HEK293 (cell line): ENCODE measurements around the gene IRF7.

Experiments
- CTCF ChIA-PET: fragments of 350-600 bp; formaldehyde crosslinking; extraction: SDS; loops from one replicate; lab custom pipeline; 2021; ENCODE audit warnings: antibody characterized with exemption; lab: Yijun Ruan, JAX
- POLR2A ChIA-PET: fragments of 300-600 bp; formaldehyde crosslinking; extraction: SDS; loops from one replicate; lab custom pipeline; 2020; ENCODE audit warnings: antibody characterized with exemption, inconsistent platforms; lab: Yijun Ruan, JAX
- H3K27ac ChIP-seq: fragments of 200-500 bp; sonication (Bioruptor generic); 2 replicates; pipeline ENCODE4 v1.5.1; 2014; ENCODE audit warnings: low read depth, low read length, control low read depth, inconsistent platforms; ENCODE audit errors: extremely low read depth
- H3K36me3 ChIP-seq, 2 experiments: fragments of 200-500 bp in 1 of 2; sonication (Bioruptor generic) in 1 of 2; 1 replicate in 1 of 2; 2 replicates in 1 of 2; pipeline ENCODE4 v1.5.1; 2014 to 2017; ENCODE audit warnings: inconsistent platforms in 2 of 2, low read length in 2 of 2; ENCODE audit not compliant: control insufficient read depth in 2 of 2, insufficient read depth in 1 of 2
- H3K4me1 ChIP-seq: fragments of 200-500 bp; sonication (Bioruptor generic); 2 replicates; pipeline ENCODE4 v1.5.1; 2014; ENCODE audit warnings: mild to moderate bottlenecking, low read length, inconsistent platforms; ENCODE audit not compliant: control insufficient read depth, insufficient read depth
- H3K4me3 ChIP-seq: 2 replicates; pipeline ENCODE4 v1.5.1; 2011; ENCODE audit warnings: low read depth, mild to moderate bottlenecking, control low read depth, low read length, moderate library complexity
- H3K9me3 ChIP-seq: fragments of 200-500 bp; sonication (Bioruptor generic); 2 replicates; pipeline ENCODE4 v1.5.1; 2014; ENCODE audit warnings: low read depth, low read length, inconsistent platforms; ENCODE audit not compliant: control insufficient read depth, insufficient read depth
- HOXA7 ChIP-seq: sonication (generic); formaldehyde crosslinking; IDR thresholded peaks from 2 replicates; pipeline ENCODE4 v1.8.1; 2022; ENCODE audit warnings: missing genetic modification reagents, borderline replicate concordance
- MEIS1 ChIP-seq: sonication (generic); formaldehyde crosslinking; IDR thresholded peaks from 2 replicates; pipeline ENCODE4 v1.8.1; 2022; ENCODE audit warnings: missing genetic modification reagents, mild to moderate bottlenecking, borderline replicate concordance
- SCRT1 ChIP-seq: fragments of 450-650 bp; formaldehyde crosslinking; IDR thresholded peaks from 2 replicates; pipeline ENCODE4 v1.5.1; 2016; ENCODE audit warnings: missing biosample characterization, missing genetic modification characterization, borderline replicate concordance
- SCRT2 ChIP-seq: fragments of 450-650 bp; formaldehyde crosslinking; IDR thresholded peaks from 2 replicates; pipeline ENCODE4 v1.5.1; 2016; ENCODE audit warnings: missing biosample characterization, missing genetic modification characterization
- TCF7L2 ChIP-seq: IDR thresholded peaks from 2 replicates; pipeline ENCODE4 v1.6.1; 2011; ENCODE audit warnings: low read depth, mild to moderate bottlenecking, inconsistent platforms, low read length, moderate library complexity, borderline replicate concordance
- YY1 ChIP-seq: fragments of 450-650 bp; formaldehyde crosslinking; IDR thresholded peaks from 2 replicates; pipeline ENCODE4 v1.5.1; 2018; ENCODE audit warnings: missing biosample characterization, missing genetic modification characterization
- ZNF157 ChIP-seq: fragments of 450-650 bp; formaldehyde crosslinking; IDR thresholded peaks from 2 replicates; pipeline ENCODE4 v1.5.1; 2016; ENCODE audit warnings: missing biosample characterization, missing genetic modification characterization
- ZNF169 ChIP-seq: fragments of 450-650 bp; formaldehyde crosslinking; IDR thresholded peaks from 2 replicates; pipeline ENCODE4 v1.5.1; 2016; ENCODE audit warnings: missing biosample characterization, missing genetic modification characterization
- ZNF214 ChIP-seq: fragments of 450-650 bp; formaldehyde crosslinking; IDR thresholded peaks from 2 replicates; pipeline ENCODE4 v1.5.1; 2017; ENCODE audit warnings: missing biosample characterization, mild to moderate bottlenecking, missing genetic modification characterization, borderline replicate concordance
- ZNF292 ChIP-seq: fragments of 450-650 bp; formaldehyde crosslinking; IDR thresholded peaks from 2 replicates; pipeline ENCODE4 v1.5.1; 2016; ENCODE audit warnings: low read depth, missing biosample characterization, missing genetic modification characterization, borderline replicate concordance
- ZNF302 ChIP-seq: fragments of 450-650 bp; formaldehyde crosslinking; IDR thresholded peaks from 2 replicates; pipeline ENCODE4 v1.5.1; 2016; ENCODE audit warnings: missing biosample characterization, missing genetic modification characterization, low read depth
- ZNF311 ChIP-seq: fragments of 450-650 bp; formaldehyde crosslinking; IDR thresholded peaks from 2 replicates; pipeline ENCODE4 v1.5.1; 2017; ENCODE audit warnings: missing biosample characterization, missing genetic modification characterization, borderline replicate concordance
- ZNF366 ChIP-seq: fragments of 450-650 bp; formaldehyde crosslinking; conservative IDR thresholded peaks from 2 replicates; pipeline ENCODE4 v1.5.1; 2016; ENCODE audit warnings: missing biosample characterization, missing genetic modification characterization
- ZNF37A ChIP-seq: fragments of 450-650 bp; IDR thresholded peaks from 2 replicates; pipeline ENCODE4 v1.5.1; 2018; ENCODE audit warnings: missing biosample characterization, missing genetic modification characterization
- ZNF426 ChIP-seq: fragments of 450-650 bp; formaldehyde crosslinking; IDR thresholded peaks from 2 replicates; pipeline ENCODE4 v1.5.1; 2017; ENCODE audit warnings: missing biosample characterization, missing genetic modification characterization, mild to moderate bottlenecking, inconsistent platforms, moderate library complexity
- ZNF510 ChIP-seq: fragments of 450-650 bp; formaldehyde crosslinking; IDR thresholded peaks from 2 replicates; pipeline ENCODE4 v1.5.1; 2018; ENCODE audit warnings: mild to moderate bottlenecking, missing genetic modification characterization, missing biosample characterization; ENCODE audit not compliant: insufficient replicate concordance
- ZNF530 ChIP-seq: fragments of 450-650 bp; formaldehyde crosslinking; IDR thresholded peaks from 2 replicates; pipeline ENCODE4 v1.5.1; 2016; ENCODE audit warnings: low read depth, missing biosample characterization, missing genetic modification characterization
- ZNF585B ChIP-seq: fragments of 450-650 bp; formaldehyde crosslinking; IDR thresholded peaks from 2 replicates; pipeline ENCODE4 v1.5.1; 2016; ENCODE audit warnings: missing biosample characterization, missing genetic modification characterization
- ZNF629 ChIP-seq: fragments of 450-650 bp; formaldehyde crosslinking; IDR thresholded peaks from 2 replicates; pipeline ENCODE4 v1.5.1; 2017; ENCODE audit warnings: missing biosample characterization, missing genetic modification characterization
- ZNF670 ChIP-seq: fragments of 450-650 bp; formaldehyde crosslinking; IDR thresholded peaks from 2 replicates; pipeline ENCODE4 v1.5.1; 2016; ENCODE audit warnings: missing biosample characterization, missing genetic modification characterization, low read depth
- ZNF677 ChIP-seq: fragments of 450-650 bp; IDR thresholded peaks from 2 replicates; pipeline ENCODE4 v1.5.0; 2018; ENCODE audit warnings: missing biosample characterization, mild to moderate bottlenecking, missing genetic modification characterization, moderate library complexity
- ZNF776 ChIP-seq: fragments of 450-650 bp; formaldehyde crosslinking; IDR thresholded peaks from 2 replicates; pipeline ENCODE4 v1.5.0; 2017; ENCODE audit warnings: missing biosample characterization, missing genetic modification characterization, borderline replicate concordance
- ZSCAN18 ChIP-seq: fragments of 450-650 bp; formaldehyde crosslinking; IDR thresholded peaks from 2 replicates; pipeline ENCODE4 v1.5.1; 2016; ENCODE audit warnings: missing biosample characterization, missing genetic modification characterization
- ZXDB ChIP-seq: fragments of 450-650 bp; formaldehyde crosslinking; IDR thresholded peaks from 2 replicates; pipeline ENCODE4 v1.5.1; 2016; ENCODE audit warnings: missing biosample characterization, missing genetic modification characterization
- TF ChIP-seq, protein P1 (sequence below): fragments of 450-650 bp; formaldehyde crosslinking; IDR thresholded peaks from 2 replicates; pipeline ENCODE4 v1.5.1; 2016; ENCODE audit warnings: missing biosample characterization, missing genetic modification characterization
- TF ChIP-seq, protein P2 (sequence below): fragments of 450-650 bp; formaldehyde crosslinking; IDR thresholded peaks from 2 replicates; pipeline ENCODE4 v1.5.1; 2017; ENCODE audit warnings: missing biosample characterization, mild to moderate bottlenecking, missing genetic modification characterization, moderate library complexity
- TF ChIP-seq, protein P3 (sequence below): fragments of 450-650 bp; formaldehyde crosslinking; IDR thresholded peaks from 2 replicates; pipeline ENCODE4 v1.5.1; 2016; ENCODE audit warnings: missing biosample characterization, missing genetic modification characterization, low read depth
- TF ChIP-seq, protein P4 (sequence below): fragments of 450-650 bp; formaldehyde crosslinking; IDR thresholded peaks from 2 replicates; pipeline ENCODE4 v1.5.1; 2016; ENCODE audit warnings: missing biosample characterization, missing genetic modification characterization

IRF7 gene

DNA sequence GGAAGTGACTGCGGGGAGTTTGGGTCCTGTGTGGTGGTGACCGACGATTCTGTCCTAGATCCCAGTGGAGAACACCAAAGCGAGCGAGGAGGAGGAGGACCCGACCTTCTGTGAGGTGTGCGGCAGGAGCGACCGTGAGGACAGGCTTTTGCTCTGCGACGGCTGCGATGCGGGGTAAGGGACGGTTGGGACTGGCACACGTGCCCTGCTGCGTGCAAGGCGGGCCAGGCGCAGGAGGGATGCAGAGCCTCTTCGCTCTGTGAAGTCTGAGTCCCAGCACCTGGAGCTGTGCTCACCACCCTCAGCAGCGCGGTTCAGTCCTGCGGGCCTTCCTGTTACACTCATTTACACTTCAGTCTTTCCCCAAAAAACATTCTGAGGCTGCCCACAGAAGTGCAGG lies 23.2 kb downstream of the IRF7 start:
- TF ChIP-seq, protein P1, sequence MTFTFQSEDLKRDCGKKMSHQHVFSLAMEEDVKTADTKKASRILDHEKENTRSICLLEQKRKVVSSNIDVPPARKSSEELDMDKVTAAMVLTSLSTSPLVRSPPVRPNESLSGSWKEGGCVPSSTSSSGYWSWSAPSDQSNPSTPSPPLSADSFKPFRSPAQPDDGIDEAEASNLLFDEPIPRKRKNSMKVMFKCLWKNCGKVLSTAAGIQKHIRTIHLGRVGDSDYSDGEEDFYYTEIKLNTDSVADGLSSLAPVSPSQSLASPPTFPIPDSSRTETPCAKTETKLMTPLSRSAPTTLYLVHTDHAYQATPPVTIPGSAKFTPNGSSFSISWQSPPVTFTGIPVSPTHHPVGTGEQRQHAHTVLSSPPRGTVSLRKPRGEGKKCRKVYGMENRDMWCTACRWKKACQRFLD (tag by site-specific recombination), result no peak
- TF ChIP-seq ZNF677 (tag by site-specific recombination) (no peak), ZNF510 (no peak), ZNF214 (no peak), ZNF311 (tag by site-specific recombination) (no peak), ZNF776 (tag by site-specific recombination) (no peak), ZNF169 (tag by site-specific recombination) (no peak), ZNF302 (tag by site-specific recombination) (no peak), ZNF670 (tag by site-specific recombination) (no peak), ZNF585B (tag by site-specific recombination) (no peak), ZNF426 (no peak), HOXA7 (CRISPR knock-in tag) (no peak), ZNF366 (tag by site-specific recombination) (no peak), SCRT1 (no peak), ZNF157 (tag by site-specific recombination) (no peak), SCRT2 (tag by site-specific recombination) (no peak)
- TF ChIP-seq, protein P2, sequence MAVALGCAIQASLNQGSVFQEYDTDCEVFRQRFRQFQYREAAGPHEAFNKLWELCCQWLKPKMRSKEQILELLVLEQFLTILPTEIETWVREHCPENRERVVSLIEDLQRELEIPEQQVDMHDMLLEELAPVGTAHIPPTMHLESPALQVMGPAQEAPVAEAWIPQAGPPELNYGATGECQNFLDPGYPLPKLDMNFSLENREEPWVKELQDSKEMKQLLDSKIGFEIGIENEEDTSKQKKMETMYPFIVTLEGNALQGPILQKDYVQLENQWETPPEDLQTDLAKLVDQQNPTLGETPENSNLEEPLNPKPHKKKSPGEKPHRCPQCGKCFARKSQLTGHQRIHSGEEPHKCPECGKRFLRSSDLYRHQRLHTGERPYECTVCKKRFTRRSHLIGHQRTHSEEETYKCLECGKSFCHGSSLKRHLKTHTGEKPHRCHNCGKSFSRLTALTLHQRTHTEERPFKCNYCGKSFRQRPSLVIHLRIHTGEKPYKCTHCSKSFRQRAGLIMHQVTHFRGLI (tag by site-specific recombination), result no peak
- TF ChIP-seq, protein P3, sequence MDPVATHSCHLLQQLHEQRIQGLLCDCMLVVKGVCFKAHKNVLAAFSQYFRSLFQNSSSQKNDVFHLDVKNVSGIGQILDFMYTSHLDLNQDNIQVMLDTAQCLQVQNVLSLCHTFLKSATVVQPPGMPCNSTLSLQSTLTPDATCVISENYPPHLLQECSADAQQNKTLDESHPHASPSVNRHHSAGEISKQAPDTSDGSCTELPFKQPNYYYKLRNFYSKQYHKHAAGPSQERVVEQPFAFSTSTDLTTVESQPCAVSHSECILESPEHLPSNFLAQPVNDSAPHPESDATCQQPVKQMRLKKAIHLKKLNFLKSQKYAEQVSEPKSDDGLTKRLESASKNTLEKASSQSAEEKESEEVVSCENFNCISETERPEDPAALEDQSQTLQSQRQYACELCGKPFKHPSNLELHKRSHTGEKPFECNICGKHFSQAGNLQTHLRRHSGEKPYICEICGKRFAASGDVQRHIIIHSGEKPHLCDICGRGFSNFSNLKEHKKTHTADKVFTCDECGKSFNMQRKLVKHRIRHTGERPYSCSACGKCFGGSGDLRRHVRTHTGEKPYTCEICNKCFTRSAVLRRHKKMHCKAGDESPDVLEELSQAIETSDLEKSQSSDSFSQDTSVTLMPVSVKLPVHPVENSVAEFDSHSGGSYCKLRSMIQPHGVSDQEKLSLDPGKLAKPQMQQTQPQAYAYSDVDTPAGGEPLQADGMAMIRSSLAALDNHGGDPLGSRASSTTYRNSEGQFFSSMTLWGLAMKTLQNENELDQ, result no peak
- no peak overlapping the region for H3K27ac ChIP-seq
- no peak overlapping the region for H3K4me3 ChIP-seq
- H3K9me3 ChIP-seq, result no peaks in the 10 kb centered on the region
- POLR2A ChIA-PET, result no interaction called here
- H3K36me3 ChIP-seq, result peaks cover 18 to 97% of the 10 kb centered on the region in 2 experiments; a peak in 2 of 3 replicates
- CTCF ChIA-PET, result no interaction called here
- H3K4me1 ChIP-seq, result no peaks in the 10 kb centered on the region

- H3K27ac ChIP-seq, result no peak overlapping the region
- H3K4me1 ChIP-seq, result no peaks in the 10 kb centered on the region
- ChIA-PET POLR2A (no interaction called here), CTCF (interaction anchor here (1.3 kb wide), 1 partner anchor 11 kb away, joined by 4 read pairs; no protein-coding TSS in a partner anchor)
- no peak overlapping the region for H3K4me3 ChIP-seq
- H3K36me3 ChIP-seq, result peaks cover 18 to 97% of the 10 kb centered on the region in 2 experiments; a peak in 2 of 3 replicates
- no peaks in the 10 kb centered on the region for H3K9me3 ChIP-seq
- TF ChIP-seq TCF7L2 (no peak), ZNF530 (tag by site-specific recombination) (no peak), ZNF37A (tag by site-specific recombination) (no peak), ZNF629 (tag by site-specific recombination) (no peak), YY1 (tag by site-specific recombination) (no peak), ZXDB (tag by site-specific recombination) (no peak), MEIS1 (no peak), ZNF292 (no peak), ZSCAN18 (no peak)
- TF ChIP-seq, protein P2 (tag by site-specific recombination), result no peak
- TF ChIP-seq, protein P4, sequence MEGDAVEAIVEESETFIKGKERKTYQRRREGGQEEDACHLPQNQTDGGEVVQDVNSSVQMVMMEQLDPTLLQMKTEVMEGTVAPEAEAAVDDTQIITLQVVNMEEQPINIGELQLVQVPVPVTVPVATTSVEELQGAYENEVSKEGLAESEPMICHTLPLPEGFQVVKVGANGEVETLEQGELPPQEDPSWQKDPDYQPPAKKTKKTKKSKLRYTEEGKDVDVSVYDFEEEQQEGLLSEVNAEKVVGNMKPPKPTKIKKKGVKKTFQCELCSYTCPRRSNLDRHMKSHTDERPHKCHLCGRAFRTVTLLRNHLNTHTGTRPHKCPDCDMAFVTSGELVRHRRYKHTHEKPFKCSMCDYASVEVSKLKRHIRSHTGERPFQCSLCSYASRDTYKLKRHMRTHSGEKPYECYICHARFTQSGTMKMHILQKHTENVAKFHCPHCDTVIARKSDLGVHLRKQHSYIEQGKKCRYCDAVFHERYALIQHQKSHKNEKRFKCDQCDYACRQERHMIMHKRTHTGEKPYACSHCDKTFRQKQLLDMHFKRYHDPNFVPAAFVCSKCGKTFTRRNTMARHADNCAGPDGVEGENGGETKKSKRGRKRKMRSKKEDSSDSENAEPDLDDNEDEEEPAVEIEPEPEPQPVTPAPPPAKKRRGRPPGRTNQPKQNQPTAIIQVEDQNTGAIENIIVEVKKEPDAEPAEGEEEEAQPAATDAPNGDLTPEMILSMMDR (tag by site-specific recombination), result no peak
Measured at GRCh38 chr11:590997-591396, 24.8 kb downstream of the IRF7 start.
